T1000 (cell line): Measurements from ENCODE around the gene KIAA1586.
"Not testable (repeated sequence)": the region's sequence is repeated elsewhere in the genome, so short reads cannot be mapped to it uniquely, and the experiment has no call there.

Experiments used
- DNase-seq: peaks from one replicate; lab custom pipeline; 2025; ENCODE audit warnings: mixed read lengths; lab: John Stamatoyannopoulos, UW

KIAA1586 gene

DNA sequence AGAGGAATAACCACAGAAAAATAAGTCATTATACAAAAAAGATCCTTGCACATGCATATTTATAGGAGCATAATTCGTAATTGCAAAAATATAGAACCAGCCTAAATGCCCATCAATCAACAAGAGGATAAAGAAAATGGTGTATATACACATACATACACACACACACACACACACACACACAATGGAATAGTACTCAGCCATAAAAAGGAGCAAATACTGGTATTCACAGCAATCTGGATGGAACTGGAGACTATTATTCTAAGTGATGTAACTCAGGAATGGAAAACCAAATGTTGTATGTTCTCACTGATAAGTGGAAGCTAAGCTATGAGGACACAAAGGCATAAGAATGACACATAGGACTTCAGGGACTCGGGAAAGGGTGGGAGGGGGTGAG, 1.9 kb upstream of the KIAA1586 start:
- no peak for DNase-seq

DNA sequence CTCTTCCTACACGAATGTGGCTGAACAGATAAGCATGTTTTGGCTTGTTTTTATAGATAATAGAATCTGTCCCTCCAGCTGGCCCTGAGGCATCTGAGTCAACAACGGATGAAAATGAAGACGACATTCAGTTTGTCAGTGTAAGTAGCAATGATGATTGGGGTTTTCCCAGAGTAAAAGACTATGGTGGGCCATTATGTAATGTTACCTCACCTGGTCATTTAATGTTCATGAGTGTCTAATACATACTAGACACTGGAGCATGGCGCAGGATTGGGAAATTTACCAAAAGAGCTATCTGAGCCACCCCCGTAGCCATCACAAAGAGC, 728 bp downstream of the KIAA1586 start:
- not testable (repeated sequence) for DNase-seq

DNA sequence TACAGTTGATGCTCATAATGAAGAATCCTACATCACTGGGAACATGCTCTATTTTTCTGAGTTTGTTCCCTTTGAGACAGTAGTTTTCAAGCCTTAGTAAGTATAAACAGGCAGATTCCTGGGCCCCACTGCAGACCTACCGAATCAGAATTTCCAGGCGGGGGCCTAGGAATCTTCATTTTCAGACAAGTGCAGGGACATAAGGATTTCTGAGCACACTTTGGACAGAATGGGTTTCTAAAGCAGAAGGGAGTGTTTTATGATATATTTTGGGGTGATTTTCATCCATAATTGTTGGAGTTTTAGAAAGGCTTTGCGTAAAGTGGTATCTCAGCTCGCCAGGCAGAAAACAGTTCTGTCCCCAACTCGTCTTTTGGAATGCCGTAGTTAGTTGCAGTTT, 1.4 kb downstream of the KIAA1586 start:
- not testable (repeated sequence) for DNase-seq

DNA sequence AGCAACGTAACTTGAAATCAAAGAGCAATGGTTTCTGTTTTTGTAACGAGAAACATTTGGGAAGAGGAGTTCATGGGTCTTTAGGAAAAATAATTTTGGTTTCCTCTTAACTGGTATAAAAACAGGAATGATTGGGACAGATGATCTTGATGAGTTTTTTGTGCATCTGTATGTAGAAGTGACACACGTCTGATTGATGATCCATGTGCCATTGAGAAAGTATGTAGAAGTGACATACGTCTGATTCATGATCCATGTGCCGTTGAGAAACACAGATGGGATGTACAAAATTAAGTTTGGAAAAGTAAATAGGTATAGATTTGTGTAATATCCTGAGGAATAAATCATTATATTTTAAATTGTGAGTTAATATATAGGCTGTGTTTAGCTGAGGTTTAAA, 2.1 kb downstream of the KIAA1586 start:
- no peak for DNase-seq

DNA sequence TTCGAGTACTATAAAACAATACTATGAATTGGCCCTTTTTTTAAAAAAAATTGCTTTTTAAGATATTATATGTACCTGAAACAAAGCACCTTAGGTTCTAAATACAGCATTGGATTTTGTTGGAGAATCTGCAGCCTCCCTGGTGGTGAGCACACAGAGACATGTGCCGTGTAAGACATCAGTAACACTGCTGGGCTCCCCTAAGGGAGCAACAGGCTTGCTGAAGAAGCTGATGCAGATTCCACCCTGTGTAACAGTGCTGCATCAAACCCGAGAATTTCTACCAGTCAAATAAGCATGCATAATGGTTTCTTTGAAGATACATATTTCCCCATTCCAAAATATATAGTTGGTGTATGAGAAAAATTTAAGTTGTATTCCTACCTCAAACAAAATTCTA, 17.4 kb downstream of the KIAA1586 start:
- no peak for DNase-seq

DNA sequence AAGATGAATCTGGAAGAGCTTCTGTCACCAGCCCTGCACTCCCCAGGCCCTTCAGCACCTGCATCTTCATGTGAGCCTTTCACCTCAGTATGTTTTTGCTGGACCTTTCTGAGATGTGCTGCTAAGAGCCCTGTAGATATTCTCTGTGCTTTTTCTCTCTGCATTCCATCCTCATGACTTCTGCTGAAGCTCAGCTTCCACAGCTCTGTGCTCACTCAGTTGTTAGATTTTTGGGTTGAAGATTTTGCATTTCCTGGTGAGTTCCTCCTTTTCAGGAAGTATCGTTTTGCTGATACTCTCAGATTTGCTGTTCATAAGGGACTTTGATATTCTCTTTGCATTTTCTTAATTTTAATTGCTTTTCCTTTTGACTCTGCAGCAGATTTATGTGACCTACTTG, 18.3 kb downstream of the KIAA1586 start:
- DNase-seq = no peak

DNA sequence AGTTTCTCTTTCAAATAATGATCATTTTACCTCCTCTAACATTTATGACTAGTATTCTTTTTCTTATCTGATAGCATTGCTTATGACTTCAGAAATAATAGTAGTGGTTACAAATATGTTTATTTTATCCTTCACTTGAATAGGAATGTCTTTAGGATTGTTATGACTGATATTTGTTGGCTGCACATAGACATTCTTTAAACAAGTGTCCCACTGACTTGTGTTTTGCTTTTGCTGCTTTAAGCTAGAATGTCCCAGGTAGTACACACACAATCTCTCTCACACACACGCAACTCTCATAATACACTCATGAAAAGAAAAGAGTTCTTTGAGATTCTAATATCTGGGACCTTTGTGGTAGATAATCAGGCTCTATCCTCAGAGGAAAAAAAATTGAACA, 21.6 kb downstream of the KIAA1586 start:
- no peak for DNase-seq

DNA sequence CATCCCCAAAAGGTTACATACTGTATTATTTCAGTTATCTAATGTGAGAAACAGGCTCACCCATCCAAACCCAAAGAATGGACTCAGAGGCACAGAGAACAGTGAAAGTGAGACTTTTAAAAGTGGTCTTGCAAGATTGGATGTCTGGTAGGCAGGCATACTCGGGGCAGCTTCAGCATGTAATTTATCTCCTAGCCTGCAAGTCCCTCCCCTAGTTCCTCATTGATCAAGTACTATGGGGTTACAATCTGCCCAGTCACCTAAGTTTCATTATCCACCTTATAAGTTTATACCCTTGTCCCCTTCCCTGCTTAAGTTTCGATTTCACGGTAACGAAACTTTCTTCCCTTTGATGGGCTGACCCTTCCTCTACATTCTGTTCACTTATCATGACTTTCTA, 22.7 kb downstream of the KIAA1586 start:
- DNase-seq = no peak

DNA sequence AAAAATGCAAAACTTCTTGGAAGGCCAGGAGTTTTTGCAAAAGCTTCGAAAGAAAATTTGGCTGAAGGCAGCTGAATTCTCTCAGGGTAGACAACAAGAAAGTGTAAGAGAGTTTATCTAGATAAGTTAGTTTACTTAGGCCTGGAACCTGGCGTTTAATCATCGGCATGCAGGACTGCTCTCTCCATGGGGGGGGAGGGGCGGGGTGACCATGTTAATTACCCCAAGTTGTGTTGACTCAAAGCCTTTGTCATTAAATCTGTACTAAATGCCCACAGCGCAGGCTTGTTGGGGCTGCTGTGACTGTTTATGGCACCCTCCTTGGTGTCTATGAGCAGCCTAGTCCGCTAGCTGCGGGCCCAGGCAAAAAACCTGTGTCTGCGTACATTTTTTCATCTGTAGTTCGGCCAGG, 23.4 kb downstream of the KIAA1586 start:
- DNase-seq = no peak

DNA sequence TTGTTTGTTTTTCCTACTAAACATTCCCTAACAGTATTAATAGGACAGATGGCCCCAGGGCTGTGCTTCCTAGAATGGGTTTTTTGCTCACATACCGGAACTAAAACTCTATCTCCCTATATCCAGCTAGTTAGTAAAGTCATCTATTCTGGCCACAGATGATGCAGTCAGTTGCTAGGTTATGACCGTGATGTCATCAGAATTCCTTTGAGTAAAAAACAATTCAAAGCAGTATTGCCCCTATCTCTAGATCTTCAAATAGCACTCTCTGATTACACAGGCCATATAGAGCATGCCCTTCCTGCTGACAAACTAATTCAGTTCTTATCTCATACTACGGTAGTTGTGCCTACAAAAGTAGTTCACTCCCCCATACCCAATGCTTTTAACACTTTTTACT, 25.6 kb downstream of the KIAA1586 start:
- no peak for DNase-seq

DNA sequence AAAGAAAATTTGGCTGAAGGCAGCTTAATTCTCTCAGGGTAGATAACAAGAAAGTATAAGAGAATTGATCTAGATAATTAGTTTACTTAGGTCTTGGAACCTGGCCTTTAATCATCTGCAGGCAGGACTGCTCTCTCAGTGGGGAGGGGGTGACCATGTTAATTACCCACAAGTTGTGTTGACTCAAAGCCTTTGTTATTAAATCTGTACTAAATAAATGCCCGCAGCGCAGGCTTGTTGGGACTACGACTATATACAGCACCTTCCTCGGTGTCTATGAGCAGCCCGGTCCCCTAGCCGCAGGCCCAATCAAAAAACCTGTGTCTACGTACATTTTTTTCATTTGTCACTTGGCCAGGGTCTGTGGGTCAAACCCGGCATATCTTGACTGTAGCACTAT, 27.9 kb downstream of the KIAA1586 start:
- no peak for DNase-seq

DNA sequence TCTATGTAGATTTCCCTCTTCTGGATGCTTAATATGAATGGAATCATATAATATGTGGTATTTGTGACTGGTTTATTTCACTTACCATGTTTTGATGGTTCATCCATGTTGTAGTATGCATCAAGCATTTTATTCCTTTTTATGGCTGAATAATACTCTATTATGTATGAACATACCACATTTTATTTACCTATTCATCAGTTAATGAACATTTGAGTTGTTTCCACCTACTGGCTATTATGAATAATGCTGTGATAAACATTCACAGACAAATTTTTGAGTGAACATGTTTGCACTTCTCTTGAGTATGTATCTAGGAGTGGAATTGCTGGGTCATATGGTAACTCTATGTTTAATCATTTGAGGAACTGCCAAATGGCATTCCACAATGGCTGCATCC, 28.6 kb downstream of the KIAA1586 start:
- no peak for DNase-seq

DNA sequence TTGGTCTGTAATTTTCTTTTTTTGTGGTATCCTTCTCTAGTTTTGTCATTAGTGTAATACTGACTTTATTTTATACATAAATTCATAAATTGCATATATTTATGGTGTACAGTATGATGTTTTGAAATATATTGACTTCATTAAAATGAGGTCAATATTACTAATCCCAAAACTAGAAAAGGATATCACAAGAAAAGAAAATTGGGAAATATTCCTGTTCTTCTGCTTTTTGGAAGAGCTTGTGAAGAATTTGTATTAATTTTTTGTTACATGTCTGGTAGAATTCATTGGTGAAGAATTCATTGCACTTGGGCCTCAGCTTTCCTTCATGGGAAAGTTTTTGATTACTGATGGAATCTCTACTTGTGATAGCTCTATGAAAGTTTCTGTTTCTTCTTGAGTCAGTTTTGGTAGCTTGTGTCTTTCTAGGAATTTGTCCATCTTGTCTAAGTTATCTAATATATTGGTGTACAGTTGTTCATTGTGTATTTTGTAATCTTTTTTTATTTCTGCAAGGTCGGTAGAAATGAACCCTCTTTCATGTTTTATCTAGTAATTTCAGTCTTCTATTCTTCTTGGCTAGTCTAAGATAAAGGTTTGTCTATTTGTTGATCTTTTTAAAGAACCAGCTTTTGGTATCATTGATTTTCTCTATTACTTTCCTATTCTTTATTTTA, 32.2 kb downstream of the KIAA1586 start:
- DNase-seq = no peak

DNA sequence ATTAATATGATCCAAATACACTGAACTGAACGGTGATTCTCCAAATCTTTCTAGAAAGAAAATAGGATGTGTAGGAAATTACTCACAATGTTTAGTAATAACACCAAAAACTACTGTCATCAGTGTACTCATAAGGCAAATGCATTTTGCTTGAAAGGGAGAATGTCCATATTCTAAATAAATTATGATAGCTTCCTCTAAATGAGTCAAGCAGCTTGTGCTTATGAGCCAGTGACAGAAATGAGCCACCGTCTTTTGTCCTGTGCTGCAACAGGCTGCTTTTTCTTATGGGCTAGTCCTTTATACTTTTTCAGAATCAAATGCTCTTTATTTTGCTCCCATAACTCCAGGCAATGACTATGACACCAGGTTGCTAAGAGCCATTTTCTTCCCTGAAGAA, 39.0 kb downstream of the KIAA1586 start:
- no peak for DNase-seq

DNA sequence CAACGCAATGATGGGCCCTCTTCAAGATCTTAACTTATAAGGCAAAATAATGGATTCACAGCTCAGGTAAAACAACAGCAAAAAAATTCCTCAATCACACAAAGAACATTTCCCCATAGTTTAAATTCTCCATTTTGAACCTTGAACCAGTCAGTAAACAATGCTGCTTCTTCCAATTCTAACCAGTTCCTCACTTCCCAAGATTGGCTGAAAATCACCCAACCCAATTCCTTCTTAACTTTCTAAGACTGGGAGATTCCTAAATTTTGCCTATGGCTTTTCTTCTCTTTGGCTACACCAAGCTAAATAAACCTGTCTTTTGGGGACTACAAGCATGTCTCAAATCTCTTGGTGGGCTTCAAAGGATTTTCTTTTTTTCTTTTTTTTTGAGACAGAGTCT, 40.4 kb downstream of the KIAA1586 start:
- no peak for DNase-seq

DNA sequence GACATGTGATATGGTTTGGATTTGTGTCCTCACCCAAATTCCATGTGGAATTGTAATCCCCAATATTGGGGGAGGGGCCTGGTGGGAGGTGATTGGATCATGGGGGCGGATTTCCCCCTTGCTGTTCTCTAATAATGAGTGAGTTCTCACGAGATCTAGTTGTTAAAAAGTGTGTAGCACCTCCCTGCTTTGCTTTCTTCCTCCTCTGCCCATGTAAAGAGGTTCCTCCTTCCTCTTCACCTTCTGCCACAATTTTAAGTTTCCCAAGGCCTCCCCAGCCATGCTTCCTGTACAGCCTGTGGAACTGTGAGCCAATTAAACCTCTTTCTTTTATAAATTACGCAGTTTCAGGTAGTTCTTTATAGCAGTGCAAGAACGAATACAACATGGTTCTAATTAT, 41.4 kb downstream of the KIAA1586 start:
- DNase-seq = no peak

DNA sequence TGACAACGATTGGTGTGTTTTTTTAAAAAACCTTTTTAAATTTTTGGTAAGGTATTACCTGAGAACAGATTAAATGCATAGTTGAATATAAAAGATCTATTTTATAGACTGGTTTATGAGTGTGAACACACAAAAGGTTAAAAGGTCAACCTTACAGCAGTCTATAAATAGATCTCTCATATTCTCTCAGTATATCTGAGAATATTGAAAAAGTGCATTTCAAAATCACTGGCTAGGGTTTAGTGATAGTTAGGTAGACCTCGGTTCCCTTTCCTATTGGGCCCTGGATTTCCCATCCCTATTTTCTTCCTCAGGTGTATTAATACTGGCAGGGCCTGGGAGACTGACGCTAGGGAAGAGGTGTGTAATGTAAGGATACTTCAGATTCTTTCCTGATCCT, 42.8 kb downstream of the KIAA1586 start:
- no peak for DNase-seq

DNA sequence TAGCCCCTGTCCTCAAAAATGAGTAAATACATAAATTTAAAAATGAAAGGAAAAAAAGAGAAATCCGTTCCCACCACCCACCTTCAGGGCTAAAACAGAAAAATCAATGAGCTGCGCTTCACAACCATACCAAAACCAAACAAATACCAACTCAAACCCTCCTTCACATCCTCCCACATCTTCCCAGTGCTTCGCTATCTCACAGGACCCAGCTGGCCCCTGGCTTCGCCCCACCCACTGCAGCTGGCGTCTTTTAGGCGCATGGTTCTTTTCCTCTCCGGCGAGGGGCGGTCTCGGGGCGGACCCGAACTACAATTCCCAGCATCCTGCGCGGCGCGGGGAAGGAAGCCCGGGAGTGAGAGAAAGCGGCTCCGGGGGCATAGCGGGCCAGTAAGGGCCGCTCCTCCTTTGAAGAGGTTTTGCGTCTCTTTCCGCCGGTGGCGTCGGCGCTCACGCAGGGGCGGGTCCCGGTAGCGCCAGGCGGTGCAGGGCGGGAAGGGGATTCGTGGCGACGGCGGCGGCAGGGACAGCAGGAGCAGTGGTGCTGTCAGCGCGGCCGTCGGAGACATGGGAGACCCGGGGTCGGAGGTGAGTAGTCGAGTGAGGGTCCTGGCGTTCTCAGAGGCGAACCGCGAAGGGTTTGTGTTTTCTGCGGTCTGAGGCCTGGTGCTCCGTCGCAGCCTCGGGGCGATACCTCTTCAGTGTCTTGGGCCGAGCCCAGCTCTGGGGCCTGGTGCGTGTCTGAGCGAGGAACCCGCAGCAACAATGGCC, 43.4 kb downstream of the KIAA1586 start, which contains the start of gene ZNF451:
TSS of gene ZNF451 (plus strand) at position 502 of the 771 bp plus-strand sequence. CDS start at position 568, 66 bp downstream.
- peak; percentile 92 for DNase-seq

DNA sequence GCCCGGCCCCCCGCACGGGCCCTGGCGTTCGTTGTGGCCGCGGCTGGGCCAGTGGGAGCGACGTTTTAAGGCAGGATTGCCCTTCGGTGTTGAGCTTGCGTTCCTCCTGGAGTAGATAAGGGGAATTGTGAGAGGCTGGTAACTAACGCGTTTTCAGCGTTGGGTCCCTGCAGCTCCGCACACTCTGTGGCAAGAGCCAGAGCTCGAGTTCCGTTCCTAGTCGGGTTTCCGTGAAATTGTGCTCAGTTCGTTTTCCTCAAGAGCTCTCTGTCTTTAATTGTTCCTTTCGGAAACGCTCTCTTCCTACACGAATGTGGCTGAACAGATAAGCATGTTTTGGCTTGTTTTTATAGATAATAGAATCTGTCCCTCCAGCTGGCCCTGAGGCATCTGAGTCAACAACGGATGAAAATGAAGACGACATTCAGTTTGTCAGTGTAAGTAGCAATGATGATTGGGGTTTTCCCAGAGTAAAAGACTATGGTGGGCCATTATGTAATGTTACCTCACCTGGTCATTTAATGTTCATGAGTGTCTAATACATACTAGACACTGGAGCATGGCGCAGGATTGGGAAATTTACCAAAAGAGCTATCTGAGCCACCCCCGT, 44.1 kb downstream of the KIAA1586 start:
- DNase-seq = not testable (repeated sequence)

DNA sequence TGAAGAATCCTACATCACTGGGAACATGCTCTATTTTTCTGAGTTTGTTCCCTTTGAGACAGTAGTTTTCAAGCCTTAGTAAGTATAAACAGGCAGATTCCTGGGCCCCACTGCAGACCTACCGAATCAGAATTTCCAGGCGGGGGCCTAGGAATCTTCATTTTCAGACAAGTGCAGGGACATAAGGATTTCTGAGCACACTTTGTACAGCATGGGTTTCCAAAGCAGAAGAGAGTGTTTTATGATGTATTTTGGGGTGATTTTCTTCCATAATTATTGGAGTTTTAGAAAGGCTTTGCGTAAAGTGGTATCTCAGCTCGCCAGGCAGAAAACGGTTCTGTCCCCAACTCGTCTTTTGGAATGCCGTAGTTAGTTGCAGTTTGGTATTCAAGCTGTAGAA, 44.9 kb downstream of the KIAA1586 start:
- DNase-seq = not testable (repeated sequence)

DNA sequence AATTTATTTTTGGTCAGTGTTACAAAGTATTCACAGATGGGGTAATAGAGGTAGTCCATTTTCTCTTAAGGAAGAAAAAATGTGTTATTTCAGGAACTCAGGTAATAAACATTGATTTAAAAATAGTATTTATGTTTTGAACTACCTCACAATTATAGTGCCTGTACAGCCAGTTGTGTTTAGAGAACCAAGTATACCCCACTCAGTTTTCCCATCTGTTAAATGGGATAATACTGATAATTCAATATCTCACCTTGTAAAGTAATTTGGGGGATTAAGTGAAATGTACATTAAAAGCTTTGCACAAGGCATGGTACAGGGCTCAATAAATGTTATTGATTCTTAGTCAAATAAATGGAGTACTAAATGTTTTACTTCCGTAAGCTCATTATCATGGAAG, 48.2 kb downstream of the KIAA1586 start:
- DNase-seq = no peak

DNA sequence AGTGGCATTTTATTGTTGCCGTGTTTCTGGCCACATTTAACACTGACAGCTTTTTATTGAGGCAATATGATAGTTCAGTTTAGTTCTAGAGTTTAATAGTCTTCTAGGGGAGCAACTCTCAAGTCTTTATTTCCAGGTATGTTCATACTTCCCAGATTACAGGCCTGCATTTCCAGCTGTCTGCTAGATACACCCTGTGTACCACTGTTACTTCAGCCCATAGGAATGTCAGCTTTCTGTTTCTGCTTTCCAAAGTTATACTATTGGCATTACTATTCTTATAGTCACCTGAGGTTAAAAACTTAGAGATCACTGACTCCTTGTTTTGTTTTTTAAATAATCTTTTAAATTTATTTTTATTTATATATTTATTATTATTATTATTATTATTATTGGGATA, 51.1 kb downstream of the KIAA1586 start:
- DNase-seq = no peak

DNA sequence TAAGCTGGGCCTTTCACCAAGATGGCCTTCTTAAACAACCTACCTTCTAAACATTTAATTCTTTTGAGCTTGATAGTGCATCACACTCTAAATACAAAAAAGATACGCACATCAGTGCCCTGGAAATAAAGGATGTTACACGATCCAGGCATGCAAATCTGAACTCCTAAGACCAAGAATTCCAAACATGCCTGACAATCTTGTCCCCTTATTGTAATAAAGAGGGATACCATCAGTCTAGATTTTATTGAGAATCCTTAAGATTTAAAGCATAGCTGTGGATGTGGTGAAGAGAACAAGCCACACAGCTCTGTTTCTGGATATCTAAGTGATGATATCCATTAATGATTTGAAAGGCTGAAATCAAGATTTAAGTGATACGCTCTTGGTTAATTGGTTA, 56.5 kb downstream of the KIAA1586 start:
- no peak for DNase-seq
